Measurements from ENCODE around the gene SYCE1L. TPM values are rescaled to one million over a fixed set of nuclear protein-coding genes. Genes with fewer than 3 reads are reported as not detected.

SYCE1L gene
- total RNA-seq, 2 experiments from 2014 or later = 3.0 to 4.6 TPM

- intact Hi-C loops (cut with micrococcal nuclease) = loop anchor here (2.0 kb wide), 1 partner anchor 21 kb away; no protein-coding TSS in a partner anchor
- Mint-ChIP-seq H3K27me3 (peaks cover 3% of the 10 kb centered on the region), H3K27ac (peak overlapping the region; percentile 89), H3K4me3 (peak overlapping the region; percentile 84), H3K9me3 (no peaks in the 10 kb centered on the region), H3K36me3 (ENCODE audit: low read depth) (peaks cover 41% of the 10 kb centered on the region), H3K4me1 (ENCODE audit: low read depth) (peaks cover 40% of the 10 kb centered on the region)
- POLR2A ChIA-PET = interaction anchor here (0.7 to 1.4 kb wide), 9 partner anchors 10 to 1727 kb away, joined by 3 to 4 read pairs (median 3); partner anchors contain the start of genes KARS1 and TERF2IP
- TF ChIP-seq CTCF (IDR thresholded peaks at IDR 0.05) = no peak
- no peak for ATAC-seq
- CTCF ChIA-PET = interaction anchor here (1.4 kb wide), 1 partner anchor 20 kb away, joined by 3 read pairs; no protein-coding TSS in a partner anchor
- peak; percentile 46 for DNase-seq
Measured at GRCh38 chr16:77191259-77191969, 7.8 kb upstream of the SYCE1L start.

- H3K4me3 Mint-ChIP-seq = no peak overlapping the region
- ATAC-seq (no peak), DNase-seq (no peak)
- H3K4me1 Mint-ChIP-seq (ENCODE audit: low read depth) = peaks cover 40% of the 10 kb centered on the region
- H3K27ac Mint-ChIP-seq = no peak overlapping the region
- POLR2A ChIA-PET = interaction anchor here (0.5 kb wide), 1 partner anchor 24 kb away, joined by 3 read pairs; no protein-coding TSS in a partner anchor
- H3K27me3 Mint-ChIP-seq = no peaks in the 10 kb centered on the region
- no peaks in the 10 kb centered on the region for H3K9me3 Mint-ChIP-seq
- intact Hi-C loops (cut with micrococcal nuclease) = no loop called here
- TF ChIP-seq CTCF (IDR thresholded peaks at IDR 0.05) = no peak
- CTCF ChIA-PET = no interaction called here
- H3K36me3 Mint-ChIP-seq (ENCODE audit: low read depth) = peaks cover 54% of the 10 kb centered on the region
Measured at GRCh38 chr16:77193377-77193776, 5.8 kb upstream of the SYCE1L start.

GRCh38 chr16:77194295-77195231 lies 4.6 kb upstream of the SYCE1L start:
- intact Hi-C loops (cut with micrococcal nuclease) = no loop called here
- no peaks in the 10 kb centered on the region for H3K27me3 Mint-ChIP-seq
- peaks cover 32% of the 10 kb centered on the region for H3K4me1 Mint-ChIP-seq (ENCODE audit: low read depth)
- ATAC-seq (no peak), DNase-seq (no peak)
- H3K9me3 Mint-ChIP-seq = no peaks in the 10 kb centered on the region
- ChIA-PET CTCF (no interaction called here), POLR2A (no interaction called here)
- no peak overlapping the region for H3K4me3 Mint-ChIP-seq
- peaks cover 62% of the 10 kb centered on the region for H3K36me3 Mint-ChIP-seq (ENCODE audit: low read depth)
- no peak for TF ChIP-seq CTCF (IDR thresholded peaks at IDR 0.05)
- no peak overlapping the region for H3K27ac Mint-ChIP-seq

- H3K9me3 Mint-ChIP-seq = no peaks in the 10 kb centered on the region
- ATAC-seq = no peak
- H3K4me3 Mint-ChIP-seq = no peak overlapping the region
- H3K27me3 Mint-ChIP-seq = no peaks in the 10 kb centered on the region
- intact Hi-C loops (cut with micrococcal nuclease) = no loop called here
- peaks cover 32% of the 10 kb centered on the region for H3K4me1 Mint-ChIP-seq (ENCODE audit: low read depth)
- no peak overlapping the region for H3K27ac Mint-ChIP-seq
- POLR2A ChIA-PET = no interaction called here
- CTCF ChIA-PET = no interaction called here
- TF ChIP-seq CTCF (IDR thresholded peaks at IDR 0.05) = no peak
- peaks cover 65% of the 10 kb centered on the region for H3K36me3 Mint-ChIP-seq (ENCODE audit: low read depth)
- no peak for DNase-seq
Measured at GRCh38 chr16:77195411-77195810, 3.8 kb upstream of the SYCE1L start.

Measured in activated CD8-positive, alpha-beta T cell treated with anti-CD3 and anti-CD28 coated beads for 36 hours (primary cell).